BJ (cell line): Measurements from ENCODE around the gene COQ8A. TPM values are rescaled to one million over a fixed set of nuclear protein-coding genes. Genes with fewer than 3 reads are reported as not detected.
"Not testable (repeated sequence)": the region's sequence is repeated elsewhere in the genome, so short reads cannot be mapped to it uniquely, and the experiment has no call there.

ENCODE experiments used
- CTCF ChIA-PET: fragments of 350-600 bp; formaldehyde crosslinking; extraction: SDS; loops from one replicate; lab custom pipeline; 2021; ENCODE audit warnings: antibody characterized with exemption, inconsistent platforms; lab: Yijun Ruan, JAX
- POLR2A ChIA-PET: fragments of 300-600 bp; sonication (Branson Sonifier 250); formaldehyde crosslinking; extraction: SDS; loops from one replicate; lab custom pipeline; 2021; ENCODE audit warnings: antibody characterized with exemption; lab: Charles Lee
- DNase-seq: peaks from one replicate; pipeline ENCODE4 v3.0.0-alpha.2; 2011; ENCODE audit warnings: low read depth
- H3K27me3 ChIP-seq: 2 replicates; pipeline ENCODE4 v1.6.0; 2011; ENCODE audit warnings: low read length; ENCODE audit not compliant: control insufficient read depth, insufficient read depth
- H3K36me3 ChIP-seq: 2 replicates; pipeline ENCODE4 v1.5.1; 2011; ENCODE audit warnings: low read length; ENCODE audit not compliant: control insufficient read depth, insufficient read depth
- H3K4me3 ChIP-seq: 2 replicates; pipeline ENCODE4 v1.5.1; 2011; ENCODE audit warnings: low read depth, mild to moderate bottlenecking, control low read depth, low read length
- polyA plus RNA-seq: library from polyadenylated mRNA; depleted of rRNA; stranded (reverse); fragments of >200 nt; gene quantifications from 2 replicates; pipeline ENCODE4 v1.2.3, GENCODE V29; 2011
- TF ChIP-seq, protein P1 (sequence below): IDR thresholded peaks from 2 replicates; pipeline ENCODE4 v1.5.1; 2011; ENCODE audit warnings: low read depth, mild to moderate bottlenecking, control low read depth, inconsistent platforms, low read length, moderate library complexity; ENCODE audit not compliant: insufficient read depth

The COQ8A gene
- polyA plus RNA-seq, 1 experiment: 6.8 TPM

GRCh38 chr1:226994586-226995364, 54.7 kb downstream of the COQ8A start:
- CTCF ChIA-PET: no interaction called here
- Histone ChIP-seq H3K27me3 (no peaks in the 10 kb centered on the region), H3K4me3 (no peak overlapping the region), H3K36me3 (peaks cover 11% of the 10 kb centered on the region)
- TF ChIP-seq, protein P1, sequence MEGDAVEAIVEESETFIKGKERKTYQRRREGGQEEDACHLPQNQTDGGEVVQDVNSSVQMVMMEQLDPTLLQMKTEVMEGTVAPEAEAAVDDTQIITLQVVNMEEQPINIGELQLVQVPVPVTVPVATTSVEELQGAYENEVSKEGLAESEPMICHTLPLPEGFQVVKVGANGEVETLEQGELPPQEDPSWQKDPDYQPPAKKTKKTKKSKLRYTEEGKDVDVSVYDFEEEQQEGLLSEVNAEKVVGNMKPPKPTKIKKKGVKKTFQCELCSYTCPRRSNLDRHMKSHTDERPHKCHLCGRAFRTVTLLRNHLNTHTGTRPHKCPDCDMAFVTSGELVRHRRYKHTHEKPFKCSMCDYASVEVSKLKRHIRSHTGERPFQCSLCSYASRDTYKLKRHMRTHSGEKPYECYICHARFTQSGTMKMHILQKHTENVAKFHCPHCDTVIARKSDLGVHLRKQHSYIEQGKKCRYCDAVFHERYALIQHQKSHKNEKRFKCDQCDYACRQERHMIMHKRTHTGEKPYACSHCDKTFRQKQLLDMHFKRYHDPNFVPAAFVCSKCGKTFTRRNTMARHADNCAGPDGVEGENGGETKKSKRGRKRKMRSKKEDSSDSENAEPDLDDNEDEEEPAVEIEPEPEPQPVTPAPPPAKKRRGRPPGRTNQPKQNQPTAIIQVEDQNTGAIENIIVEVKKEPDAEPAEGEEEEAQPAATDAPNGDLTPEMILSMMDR: no peak
- POLR2A ChIA-PET: no interaction called here
- DNase-seq: no peak

- Histone ChIP-seq H3K36me3 (peaks cover 9% of the 10 kb centered on the region), H3K4me3 (no peak overlapping the region), H3K27me3 (no peaks in the 10 kb centered on the region)
- POLR2A ChIA-PET: no interaction called here
- DNase-seq: no peak
- TF ChIP-seq, protein P1: no peak
- CTCF ChIA-PET: no interaction called here
Observed at GRCh38 chr1:226995365-226996332, 55.6 kb downstream of the COQ8A start.

GRCh38 chr1:226999579-226999978, 59.5 kb downstream of the COQ8A start:
- CTCF ChIA-PET, H3K27me3 ChIP-seq, DNase-seq, POLR2A ChIA-PET, H3K4me3 ChIP-seq: not testable (repeated sequence)
- H3K36me3 ChIP-seq: peaks cover 12% of the 10 kb centered on the region

- DNase-seq: no peak
- H3K27me3 ChIP-seq: no peaks in the 10 kb centered on the region
- POLR2A ChIA-PET: no interaction called here
- H3K4me3 ChIP-seq: no peak overlapping the region
- CTCF ChIA-PET: interaction anchor here (1.2 kb wide), 2 partner anchors 15 to 31 kb away, joined by 3 read pairs; no protein-coding TSS in a partner anchor
- peaks cover 12% of the 10 kb centered on the region for H3K36me3 ChIP-seq
- TF ChIP-seq, protein P1: no peak
Observed at GRCh38 chr1:227002531-227003049, 62.5 kb downstream of the COQ8A start.

DNA sequence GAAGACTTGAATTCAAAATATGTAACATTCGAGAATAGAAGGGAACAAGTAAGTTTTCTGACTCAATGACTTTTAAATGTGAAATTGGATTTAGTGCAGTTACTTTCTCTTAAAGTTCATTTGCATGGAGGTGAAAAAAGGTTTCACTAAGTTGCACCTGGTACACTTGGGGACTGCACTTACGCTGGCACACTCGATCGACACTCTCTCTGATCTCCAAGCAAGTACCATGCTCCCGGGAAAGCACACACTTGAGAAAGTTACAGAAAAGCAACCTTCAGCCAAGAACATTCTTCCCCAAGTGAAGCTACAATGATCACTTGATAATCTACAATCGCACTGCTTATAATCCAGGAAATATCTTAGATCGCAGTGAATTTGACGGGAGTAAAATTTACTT, 63.1 kb downstream of the COQ8A start:
- ChIA-PET POLR2A (no interaction called here), CTCF (interaction anchor here (1.2 kb wide), 2 partner anchors 14 to 32 kb away, joined by 3 read pairs; no protein-coding TSS in a partner anchor)
- TF ChIP-seq, protein P1: no peak

More for the DNA sequence above, 63.1 kb downstream of the COQ8A start:
- H3K36me3 ChIP-seq: peaks cover 12% of the 10 kb centered on the region
- no peaks in the 10 kb centered on the region for H3K27me3 ChIP-seq
- no peak overlapping the region for H3K4me3 ChIP-seq
- DNase-seq: no peak
